BJ (cell line): ENCODE measurements around the gene GP1BA. TPM values are rescaled to one million over a fixed set of nuclear protein-coding genes. Genes with fewer than 3 reads are reported as not detected.
A peak's percentile ranks its signal among the peaks of the same experiment; 100 is the strongest.

Experiments used
- CTCF ChIA-PET: fragments of 350-600 bp; formaldehyde crosslinking; extraction: SDS; loops from one replicate; lab custom pipeline; 2021; ENCODE audit warnings: antibody characterized with exemption, inconsistent platforms; lab: Yijun Ruan, JAX
- POLR2A ChIA-PET: fragments of 300-600 bp; sonication (Branson Sonifier 250); formaldehyde crosslinking; extraction: SDS; loops from one replicate; lab custom pipeline; 2021; ENCODE audit warnings: antibody characterized with exemption; lab: Charles Lee
- DNase-seq: peaks from one replicate; pipeline ENCODE4 v3.0.0-alpha.2; 2011; ENCODE audit warnings: low read depth
- H3K27me3 ChIP-seq: 2 replicates; pipeline ENCODE4 v1.6.0; 2011; ENCODE audit warnings: low read length; ENCODE audit not compliant: control insufficient read depth, insufficient read depth
- H3K36me3 ChIP-seq: 2 replicates; pipeline ENCODE4 v1.5.1; 2011; ENCODE audit warnings: low read length; ENCODE audit not compliant: control insufficient read depth, insufficient read depth
- H3K4me3 ChIP-seq: 2 replicates; pipeline ENCODE4 v1.5.1; 2011; ENCODE audit warnings: low read depth, mild to moderate bottlenecking, control low read depth, low read length
- polyA plus RNA-seq: library from polyadenylated mRNA; depleted of rRNA; stranded (reverse); fragments of >200 nt; gene quantifications from 2 replicates; pipeline ENCODE4 v1.2.3, GENCODE V29; 2011
- TF ChIP-seq, protein P1 (sequence below): IDR thresholded peaks from 2 replicates; pipeline ENCODE4 v1.5.1; 2011; ENCODE audit warnings: low read depth, mild to moderate bottlenecking, control low read depth, inconsistent platforms, low read length, moderate library complexity; ENCODE audit not compliant: insufficient read depth

GP1BA gene
- polyA plus RNA-seq, 1 experiment, result not detected

DNA sequence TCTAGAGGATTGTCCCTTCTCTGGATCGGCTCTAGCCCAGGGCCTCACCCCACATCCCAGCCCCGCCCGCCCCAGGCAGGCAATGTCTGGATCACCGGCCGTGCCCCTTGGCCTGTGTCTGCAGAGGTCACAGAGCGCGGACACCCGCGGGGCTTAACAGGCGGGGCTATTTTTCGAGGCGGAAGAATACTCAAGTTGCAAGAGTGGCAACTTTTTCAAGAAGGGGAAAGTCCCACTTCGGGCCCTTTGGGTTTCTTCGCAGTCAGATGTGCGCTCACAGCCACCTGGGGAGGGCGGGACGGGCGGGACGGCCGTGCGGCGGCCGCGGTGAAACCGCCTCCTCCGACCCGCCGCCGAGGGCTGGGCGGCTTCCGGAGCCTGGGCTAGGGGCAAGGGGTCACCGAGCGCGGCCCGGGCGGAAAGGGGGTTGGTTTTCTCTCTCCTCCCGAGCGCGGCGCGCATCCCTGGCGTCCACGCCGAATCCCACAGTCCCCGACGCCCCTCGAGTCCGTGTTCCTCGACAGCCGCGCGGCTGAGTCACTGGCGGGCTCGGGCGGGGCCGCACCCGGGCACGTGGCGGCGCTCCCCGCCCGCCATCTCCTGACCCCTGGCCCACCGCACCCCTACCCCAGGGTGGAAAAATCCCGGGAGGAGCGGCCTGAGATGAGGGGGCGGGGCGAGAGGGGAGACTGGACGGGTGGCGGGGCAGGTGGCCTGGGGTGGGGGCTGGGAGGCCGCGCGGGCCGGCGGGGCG, 17.4 kb downstream of the GP1BA start:
- ChIA-PET CTCF (no interaction called here), POLR2A (interaction anchor here (0.6 to 2.5 kb wide), 3 partner anchors 9 to 18 kb away, joined by 3 to 17 read pairs (median 3); partner anchors contain the start of genes RNF167 and SPAG7)
- TF ChIP-seq, protein P1, sequence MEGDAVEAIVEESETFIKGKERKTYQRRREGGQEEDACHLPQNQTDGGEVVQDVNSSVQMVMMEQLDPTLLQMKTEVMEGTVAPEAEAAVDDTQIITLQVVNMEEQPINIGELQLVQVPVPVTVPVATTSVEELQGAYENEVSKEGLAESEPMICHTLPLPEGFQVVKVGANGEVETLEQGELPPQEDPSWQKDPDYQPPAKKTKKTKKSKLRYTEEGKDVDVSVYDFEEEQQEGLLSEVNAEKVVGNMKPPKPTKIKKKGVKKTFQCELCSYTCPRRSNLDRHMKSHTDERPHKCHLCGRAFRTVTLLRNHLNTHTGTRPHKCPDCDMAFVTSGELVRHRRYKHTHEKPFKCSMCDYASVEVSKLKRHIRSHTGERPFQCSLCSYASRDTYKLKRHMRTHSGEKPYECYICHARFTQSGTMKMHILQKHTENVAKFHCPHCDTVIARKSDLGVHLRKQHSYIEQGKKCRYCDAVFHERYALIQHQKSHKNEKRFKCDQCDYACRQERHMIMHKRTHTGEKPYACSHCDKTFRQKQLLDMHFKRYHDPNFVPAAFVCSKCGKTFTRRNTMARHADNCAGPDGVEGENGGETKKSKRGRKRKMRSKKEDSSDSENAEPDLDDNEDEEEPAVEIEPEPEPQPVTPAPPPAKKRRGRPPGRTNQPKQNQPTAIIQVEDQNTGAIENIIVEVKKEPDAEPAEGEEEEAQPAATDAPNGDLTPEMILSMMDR, result no peak
- H3K27me3 ChIP-seq, result no peaks in the 10 kb centered on the region
- peak overlapping the region; percentile 92 for H3K4me3 ChIP-seq
- DNase-seq, result no peak
- H3K36me3 ChIP-seq, result peaks cover 12% of the 10 kb centered on the region

DNA sequence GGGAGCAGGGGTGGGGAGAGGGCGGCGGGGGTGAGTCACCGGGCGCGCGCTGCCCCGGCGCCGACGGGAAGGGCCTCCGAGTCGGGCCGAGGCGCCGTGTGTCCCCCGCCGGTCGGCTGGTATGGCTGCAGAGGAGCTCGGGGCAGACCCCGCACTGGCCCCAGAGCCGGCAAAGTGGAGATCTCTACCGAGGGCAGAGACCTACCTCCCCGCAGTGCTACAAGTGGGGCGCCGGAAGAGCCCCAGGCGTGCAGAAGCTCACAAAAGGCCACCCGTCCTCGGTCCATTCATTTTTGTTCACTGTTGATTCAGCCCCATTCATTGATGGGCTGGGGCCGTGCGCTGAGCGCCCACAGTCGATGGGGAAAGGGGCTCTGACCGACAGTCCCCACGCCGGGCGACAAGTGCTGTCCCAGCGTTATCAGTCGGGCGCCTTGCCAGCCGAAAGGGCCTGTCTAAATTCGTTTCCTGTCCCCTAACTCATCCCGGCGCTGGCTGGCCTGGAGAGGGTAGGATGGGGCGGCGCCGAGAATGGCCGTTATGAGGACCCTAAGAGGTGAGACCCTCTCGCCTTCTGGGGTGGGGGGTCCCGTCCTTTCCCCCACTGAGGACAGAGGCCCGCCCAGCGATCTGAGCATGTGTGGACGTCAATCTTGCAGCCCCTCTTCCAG, 18.1 kb downstream of the GP1BA start:
- no peaks in the 10 kb centered on the region for H3K27me3 ChIP-seq
- TF ChIP-seq, protein P1, result no peak
- H3K4me3 ChIP-seq, result peak overlapping the region; percentile 92
- ChIA-PET POLR2A (interaction anchor here (0.6 kb wide), 1 partner anchor 17 kb away, joined by 3 read pairs; no protein-coding TSS in a partner anchor), CTCF (no interaction called here)
- H3K36me3 ChIP-seq, result peaks cover 9% of the 10 kb centered on the region
- no peak for DNase-seq

DNA sequence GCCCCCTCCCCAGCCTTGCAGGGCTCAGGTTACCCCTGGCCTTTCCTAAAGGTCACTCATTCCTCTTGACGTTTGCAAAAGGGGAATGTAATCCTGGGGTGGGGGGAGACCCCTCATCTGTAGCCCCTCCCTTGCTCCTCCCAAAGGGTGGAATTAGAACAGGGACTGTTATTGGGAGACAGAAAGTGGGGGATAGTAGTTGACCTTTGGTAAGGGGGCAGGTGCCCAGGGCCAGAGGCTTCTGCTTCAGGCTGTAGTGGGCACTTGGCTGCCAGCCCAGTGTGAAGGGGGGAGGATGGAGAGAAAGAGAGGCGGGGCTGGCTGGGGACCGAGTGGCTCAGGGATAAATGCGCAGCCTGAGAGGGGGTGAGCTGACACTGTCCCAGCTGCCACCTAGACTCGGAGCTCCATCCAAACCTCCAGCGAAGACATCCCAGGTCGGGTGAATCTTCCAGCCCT, 18.7 kb downstream of the GP1BA start, which contains the start of gene ENO3:
Gene ENO3, plus strand, starts transcription at position 374 of the 459 bp plus-strand sequence. CDS start 711 bp downstream, outside the sequence.
- ChIA-PET CTCF (no interaction called here), POLR2A (interaction anchor here (1.3 kb wide), 1 partner anchor 11 kb away, joined by 3 read pairs; the partner anchor contains the start of genes RNF167 and SLC25A11)
- TF ChIP-seq, protein P1, result no peak
- Histone ChIP-seq H3K36me3 (peaks cover 4% of the 10 kb centered on the region), H3K27me3 (no peaks in the 10 kb centered on the region), H3K4me3 (peak within 1 kb of the TSS; percentile 92)
- DNase-seq, result no peak

DNA sequence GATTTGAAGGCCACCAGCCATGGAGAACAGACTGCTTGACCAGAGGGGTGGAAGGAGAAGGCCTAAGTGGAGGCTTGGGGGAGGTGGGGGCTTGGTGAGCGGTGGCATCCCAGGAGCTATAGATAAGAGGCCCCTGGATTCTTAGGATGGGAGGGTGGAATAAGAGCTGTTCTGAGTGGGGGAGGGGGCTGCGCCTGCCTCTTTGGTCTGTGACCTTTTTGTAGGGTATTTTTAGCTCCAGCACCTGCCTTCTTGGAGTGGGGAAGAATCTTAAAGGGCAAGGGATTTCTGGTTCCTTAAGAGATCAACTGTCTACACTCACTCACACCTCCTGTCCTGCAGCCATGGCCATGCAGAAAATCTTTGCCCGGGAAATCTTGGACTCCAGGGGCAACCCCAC, 19.4 kb downstream of the GP1BA start:
- Histone ChIP-seq H3K36me3 (no peaks in the 10 kb centered on the region), H3K4me3 (no peak overlapping the region), H3K27me3 (no peaks in the 10 kb centered on the region)
- TF ChIP-seq, protein P1, result no peak
- ChIA-PET POLR2A (interaction anchor here (1.3 kb wide), 1 partner anchor 12 kb away, joined by 3 read pairs; the partner anchor contains the start of genes RNF167 and SLC25A11), CTCF (interaction anchor here (1.6 kb wide), 1 partner anchor 12 kb away, joined by 4 read pairs; no protein-coding TSS in a partner anchor)
- DNase-seq, result no peak

DNA sequence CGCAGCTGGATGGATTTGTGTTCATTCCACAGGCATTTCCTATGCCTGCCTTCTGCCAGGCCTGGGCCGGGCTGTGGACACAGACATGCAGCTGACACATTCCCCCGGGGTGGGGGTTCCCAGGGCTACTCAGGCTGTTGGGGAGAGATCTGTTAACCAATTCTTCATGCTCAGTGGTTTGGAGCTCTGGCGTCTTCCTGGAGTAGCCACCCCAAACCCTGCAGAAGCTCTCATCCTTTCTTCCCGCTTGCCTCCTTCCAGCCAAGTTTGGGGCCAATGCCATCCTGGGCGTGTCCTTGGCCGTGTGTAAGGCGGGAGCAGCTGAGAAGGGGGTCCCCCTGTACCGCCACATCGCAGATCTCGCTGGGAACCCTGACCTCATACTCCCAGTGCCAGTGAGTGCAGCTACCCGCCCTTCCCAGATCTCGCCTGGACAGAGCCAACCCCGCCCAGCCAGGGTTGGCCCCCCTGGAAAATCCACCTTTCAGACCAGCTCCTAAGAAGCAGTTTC, 21.4 kb downstream of the GP1BA start:
- H3K27me3 ChIP-seq, result no peaks in the 10 kb centered on the region
- CTCF ChIA-PET, result interaction anchor here (0.7 to 2.1 kb wide), 4 partner anchors 8 to 50 kb away, joined by 3 to 8 read pairs (median 4); partner anchors contain the start of genes RNF167, SLC25A11 and SPAG7
- no peak overlapping the region for H3K4me3 ChIP-seq
- DNase-seq, result no peak
- POLR2A ChIA-PET, result interaction anchor here (0.6 kb wide), 1 partner anchor 11 kb away, joined by 3 read pairs; no protein-coding TSS in a partner anchor
- H3K36me3 ChIP-seq, result 0 out of 2 replicates have a peak, but pooled peaks cover 1% of the 10 kb centered on the region
- TF ChIP-seq, protein P1, result no peak
